ENCODE data around the gene UNC5C. TPM values are rescaled to one million over a fixed set of nuclear protein-coding genes. Genes with fewer than 3 reads are reported as not detected.
A peak's percentile ranks its signal among the peaks of the same experiment; 100 is the strongest.

The UNC5C gene
- total RNA-seq, 3 donors from 2014 or later (not counting 1 experiment from before 2014, with no cell fraction given) = not detected

- Histone ChIP-seq H3K36me3 (ENCODE audit: control insufficient read depth, insufficient read depth, low read length) (no peaks in the 10 kb centered on the region), H3K4me1 (ENCODE audit: control insufficient read depth, insufficient read depth, low read length) (no peaks in the 10 kb centered on the region), H3K27me3 (ENCODE audit: control insufficient read depth, insufficient read depth, low read length) (no peaks in the 10 kb centered on the region), H3K4me3 (ENCODE audit: low read length) (no peak overlapping the region), H3K9me3 (ENCODE audit: control insufficient read depth, insufficient read depth, low read length) (no peaks in the 10 kb centered on the region), H3K27ac (ENCODE audit: low read length) (no peak overlapping the region)
- DNase-seq (peak in 1 of 2 donors; percentile 57), ATAC-seq (no peak)
- Mint-ChIP-seq H3K4me3 (no peak overlapping the region), H3K9me3 (peaks cover 0 to 1% of the 10 kb centered on the region in 2 donors), H3K27ac (no peak overlapping the region), H3K4me1 (peaks cover 3 to 7% of the 10 kb centered on the region in 2 donors), H3K27me3 (ENCODE audit: low read depth in 2 of 2) (no peaks in the 10 kb centered on the region), H3K36me3 (no peaks in the 10 kb centered on the region)
- intact Hi-C loops (cut with micrococcal nuclease) = no loop called here
- TF ChIP-seq, protein P1, sequence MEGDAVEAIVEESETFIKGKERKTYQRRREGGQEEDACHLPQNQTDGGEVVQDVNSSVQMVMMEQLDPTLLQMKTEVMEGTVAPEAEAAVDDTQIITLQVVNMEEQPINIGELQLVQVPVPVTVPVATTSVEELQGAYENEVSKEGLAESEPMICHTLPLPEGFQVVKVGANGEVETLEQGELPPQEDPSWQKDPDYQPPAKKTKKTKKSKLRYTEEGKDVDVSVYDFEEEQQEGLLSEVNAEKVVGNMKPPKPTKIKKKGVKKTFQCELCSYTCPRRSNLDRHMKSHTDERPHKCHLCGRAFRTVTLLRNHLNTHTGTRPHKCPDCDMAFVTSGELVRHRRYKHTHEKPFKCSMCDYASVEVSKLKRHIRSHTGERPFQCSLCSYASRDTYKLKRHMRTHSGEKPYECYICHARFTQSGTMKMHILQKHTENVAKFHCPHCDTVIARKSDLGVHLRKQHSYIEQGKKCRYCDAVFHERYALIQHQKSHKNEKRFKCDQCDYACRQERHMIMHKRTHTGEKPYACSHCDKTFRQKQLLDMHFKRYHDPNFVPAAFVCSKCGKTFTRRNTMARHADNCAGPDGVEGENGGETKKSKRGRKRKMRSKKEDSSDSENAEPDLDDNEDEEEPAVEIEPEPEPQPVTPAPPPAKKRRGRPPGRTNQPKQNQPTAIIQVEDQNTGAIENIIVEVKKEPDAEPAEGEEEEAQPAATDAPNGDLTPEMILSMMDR (IDR thresholded peaks at IDR 0.05) = no peak
- 57% methylated on average over 5 of the region's 5 CpGs for WGBS (ENCODE audit: insufficient coverage)
These were observed 359.9 kb downstream of the UNC5C start for GRCh38 chr4:95188701-95189370.

- H3K36me3 Mint-ChIP-seq = no peaks in the 10 kb centered on the region
- H3K27ac Mint-ChIP-seq = no peak overlapping the region
- ATAC-seq (no peak), DNase-seq (no peak)
- TF ChIP-seq, protein P1 (IDR thresholded peaks at IDR 0.05) = no peak
- no peaks in the 10 kb centered on the region for H3K4me1 ChIP-seq (ENCODE audit: control insufficient read depth, insufficient read depth, low read length)
- no peak overlapping the region for H3K4me3 Mint-ChIP-seq
- H3K27me3 ChIP-seq (ENCODE audit: control insufficient read depth, insufficient read depth, low read length) = no peaks in the 10 kb centered on the region
- no peak overlapping the region for H3K4me3 ChIP-seq (ENCODE audit: low read length)
- H3K9me3 Mint-ChIP-seq = no peaks in the 10 kb centered on the region
- intact Hi-C loops (cut with micrococcal nuclease) = no loop called here
- no peak overlapping the region for H3K27ac ChIP-seq (ENCODE audit: low read length)
- no peaks in the 10 kb centered on the region for H3K36me3 ChIP-seq (ENCODE audit: control insufficient read depth, insufficient read depth, low read length)
- no peaks in the 10 kb centered on the region for H3K4me1 Mint-ChIP-seq
- no peaks in the 10 kb centered on the region for H3K27me3 Mint-ChIP-seq (ENCODE audit: low read depth in 2 of 2)
- H3K9me3 ChIP-seq (ENCODE audit: control insufficient read depth, insufficient read depth, low read length) = no peaks in the 10 kb centered on the region
- 95% methylated on average over 5 of the region's 8 CpGs for WGBS (ENCODE audit: insufficient coverage)
These were observed 362.1 kb downstream of the UNC5C start for GRCh38 chr4:95186666-95187065.

- no peaks in the 10 kb centered on the region for H3K27me3 ChIP-seq (ENCODE audit: control insufficient read depth, insufficient read depth, low read length)
- Mint-ChIP-seq H3K9me3 (no peaks in the 10 kb centered on the region), H3K4me3 (no peak overlapping the region), H3K36me3 (no peaks in the 10 kb centered on the region), H3K27ac (no peak overlapping the region), H3K27me3 (ENCODE audit: low read depth in 2 of 2) (no peaks in the 10 kb centered on the region), H3K4me1 (no peaks in the 10 kb centered on the region)
- DNase-seq (no peak), ATAC-seq (no peak)
- no peaks in the 10 kb centered on the region for H3K36me3 ChIP-seq (ENCODE audit: control insufficient read depth, insufficient read depth, low read length)
- no peaks in the 10 kb centered on the region for H3K4me1 ChIP-seq (ENCODE audit: control insufficient read depth, insufficient read depth, low read length)
- 92% methylated on average over 3 of the region's 5 CpGs for WGBS (ENCODE audit: insufficient coverage)
- TF ChIP-seq, protein P1 (IDR thresholded peaks at IDR 0.05) = no peak
- intact Hi-C loops (cut with micrococcal nuclease) = no loop called here
- no peak overlapping the region for H3K27ac ChIP-seq (ENCODE audit: low read length)
- H3K9me3 ChIP-seq (ENCODE audit: control insufficient read depth, insufficient read depth, low read length) = no peaks in the 10 kb centered on the region
- H3K4me3 ChIP-seq (ENCODE audit: low read length) = no peak overlapping the region
These were observed 364.9 kb downstream of the UNC5C start for GRCh38 chr4:95183656-95184408.
